ENCODE data around the gene KIF5B.
"Not testable (repeated sequence)": the region's sequence is repeated elsewhere in the genome, so short reads cannot be mapped to it uniquely, and the experiment has no call there.

Gene KIF5B

GRCh38 chr10:32060347-32060746 lies 4.1 kb upstream of the KIF5B start:
- DNase-seq (ENCODE audit: low read depth, low spot score), result no peak

GRCh38 chr10:32059472-32059871 lies 3.2 kb upstream of the KIF5B start:
- no peak for DNase-seq (ENCODE audit: low read depth, low spot score)

- no peak for DNase-seq (ENCODE audit: low read depth, low spot score)
These were observed 779 bp upstream of the KIF5B start for GRCh38 chr10:32057036-32057372.

GRCh38 chr10:32055478-32056135 lies 618 bp downstream of the KIF5B start:
- peak; percentile 81 for DNase-seq (ENCODE audit: low read depth, low spot score)

GRCh38 chr10:32054094-32054493 lies 2.1 kb downstream of the KIF5B start:
- peak; percentile 72 for DNase-seq (ENCODE audit: low read depth, low spot score)

GRCh38 chr10:32053392-32053791 lies 2.8 kb downstream of the KIF5B start:
- DNase-seq (ENCODE audit: low read depth, low spot score), result not testable (repeated sequence)

- peak; percentile 39 for DNase-seq (ENCODE audit: low read depth, low spot score)
These were observed 4.3 kb downstream of the KIF5B start for GRCh38 chr10:32051926-32052325.

GRCh38 chr10:32050177-32050576 lies 6.0 kb downstream of the KIF5B start:
- peak; percentile 11 for DNase-seq (ENCODE audit: low read depth, low spot score)

- DNase-seq (ENCODE audit: low read depth, low spot score), result no peak
These were observed 7.1 kb downstream of the KIF5B start for GRCh38 chr10:32049113-32049512.

- no peak for DNase-seq (ENCODE audit: low read depth, low spot score)
These were observed 7.9 kb downstream of the KIF5B start for GRCh38 chr10:32048282-32048681.

GRCh38 chr10:32047881-32048280 lies 8.3 kb downstream of the KIF5B start:
- peak; percentile 19 for DNase-seq (ENCODE audit: low read depth, low spot score)

GRCh38 chr10:32046151-32046550 lies 10.1 kb downstream of the KIF5B start:
- DNase-seq (ENCODE audit: low read depth, low spot score), result no peak

GRCh38 chr10:32042730-32043129 lies 13.5 kb downstream of the KIF5B start:
- DNase-seq (ENCODE audit: low read depth, low spot score), result peak; percentile 16

GRCh38 chr10:32041290-32042028 lies 14.8 kb downstream of the KIF5B start:
- DNase-seq (ENCODE audit: low read depth, low spot score), result no peak

- no peak for DNase-seq (ENCODE audit: low read depth, low spot score)
These were observed 16.5 kb downstream of the KIF5B start for GRCh38 chr10:32039734-32040133.

GRCh38 chr10:32038777-32039176 lies 17.4 kb downstream of the KIF5B start:
- DNase-seq (ENCODE audit: low read depth, low spot score), result no peak

GRCh38 chr10:32036922-32037321 lies 19.3 kb downstream of the KIF5B start:
- no peak for DNase-seq (ENCODE audit: low read depth, low spot score)

GRCh38 chr10:32035038-32035437 lies 21.2 kb downstream of the KIF5B start:
- DNase-seq (ENCODE audit: low read depth, low spot score), result no peak

- DNase-seq (ENCODE audit: low read depth, low spot score), result no peak
These were observed 23.1 kb downstream of the KIF5B start for GRCh38 chr10:32033171-32033570.

- DNase-seq (ENCODE audit: low read depth, low spot score), result peak; percentile 48
These were observed 24.3 kb downstream of the KIF5B start for GRCh38 chr10:32031920-32032319.

- no peak for DNase-seq (ENCODE audit: low read depth, low spot score)
These were observed 24.8 kb downstream of the KIF5B start for GRCh38 chr10:32031424-32031823.

- DNase-seq (ENCODE audit: low read depth, low spot score), result no peak
These were observed 27.5 kb downstream of the KIF5B start for GRCh38 chr10:32028710-32029109.

GRCh38 chr10:32023264-32023663 lies 33.0 kb downstream of the KIF5B start:
- DNase-seq (ENCODE audit: low read depth, low spot score), result no peak

All from astrocyte of the hippocampus (primary cell).